Esophagus squamous epithelium (tissue), 5 donors: ENCODE measurements around the gene TERB2. TPM values are rescaled to one million over a fixed set of nuclear protein-coding genes. Genes with fewer than 3 reads are reported as not detected.

Source experiments
- DNase-seq: peaks from one replicate; lab custom pipeline; 2025; lab: John Stamatoyannopoulos, UW
- H3K27ac ChIP-seq, 4 donors: fragments of 200-600 bp; sonication (generic); one replicate each; pipeline ENCODE4 v1.5.1; 2016 to 2019; ENCODE audit warnings: mild to moderate bottlenecking in 1 of 4
- H3K27me3 ChIP-seq, 4 donors: fragments of 200-600 bp; sonication (generic); 1 replicate in 3 of 4; 2 replicates in 1 of 4; pipeline versions ENCODE4 v1.5.1 to v1.6.0; 2017 to 2021; ENCODE audit warnings: antibody characterized with exemption in 1 of 4
- H3K36me3 ChIP-seq, 3 donors: fragments of 200-600 bp; sonication (generic); one replicate each; pipeline ENCODE4 v1.5.1; 2016 to 2019
- H3K4me1 ChIP-seq, 3 donors: fragments of 200-600 bp; sonication (generic); one replicate each; pipeline ENCODE4 v1.5.1; 2017 to 2019
- H3K4me3 ChIP-seq, 4 donors: fragments of 200-600 bp; sonication (generic); 1 replicate in 3 of 4; 2 replicates in 1 of 4; pipeline ENCODE4 v1.5.1; 2016 to 2019; ENCODE audit warnings: mild to moderate bottlenecking in 2 of 4, moderate library complexity in 1 of 4
- H3K9me3 ChIP-seq, 3 donors: fragments of 200-600 bp; sonication (generic); one replicate each; pipeline ENCODE4 v1.5.1; 2016 to 2019
- CTCF ChIP-seq, 6 experiments: fragments of 450-650 bp in 4 of 6; fragments of 200-600 bp in 2 of 6; sonication (generic) in 2 of 6; IDR thresholded peaks; one replicate each; pipeline ENCODE4 v1.5.1; 2016 to 2019; ENCODE audit warnings: antibody characterized with exemption in 6 of 6, mild to moderate bottlenecking in 4 of 6, moderate library complexity in 4 of 6
- POLR2A ChIP-seq, 4 donors: fragments of 450-650 bp; IDR thresholded peaks; one replicate each; pipeline ENCODE4 v1.6.1; 2017; ENCODE audit warnings: antibody characterized with exemption in 4 of 4, mild to moderate bottlenecking in 4 of 4, moderate library complexity in 3 of 4
- WGBS, 2 donors: methylation state at CpG; one replicate each; pipeline ENCODE4 v1.1.5; 2018; 5-methylcytosine and 5-hydroxymethylcytosine counted together
- intact Hi-C: fragments of 100-400 bp; cut with DNase I; formaldehyde crosslinking; loops from one replicate; pipeline ENCODE4 v1.15.0; 2022
- small RNA-seq, 4 donors: library from RNA; depleted of rRNA; stranded (forward); fragments of <200 nt; gene quantifications; one replicate each; pipeline ENCODE3, GENCODE V24; 2016
- total RNA-seq, 4 donors: library from RNA; depleted of rRNA; stranded (reverse); fragments of >200 nt; gene quantifications; one replicate each; pipeline ENCODE4 v1.1.0, GENCODE V29; 2016
- donor health status: DM: yes; HTN: yes; CAD: no.

TERB2 gene
- total RNA-seq, 4 donors from 2014 or later, result not detected

GRCh38 chr15:45026651-45027190 is 70.2 kb downstream of the TERB2 start:
- TF ChIP-seq CTCF (IDR thresholded peaks at IDR 0.05) (no peak), POLR2A (IDR thresholded peaks at IDR 0.05) (no peak)
- H3K27ac ChIP-seq, result no peak overlapping the region
- WGBS, 2 donors, result 60 to 88% methylated on average over 5 of the region's 5 CpGs
- peaks cover 0 to 26% (median 0%) of the 10 kb centered on the region in 3 donors for H3K36me3 ChIP-seq
- peaks cover 10 to 27% (median 11%) of the 10 kb centered on the region in 3 donors for H3K4me1 ChIP-seq
- intact Hi-C loops, result no loop called here
- H3K9me3 ChIP-seq, result no peaks in the 10 kb centered on the region
- no peaks in the 10 kb centered on the region for H3K27me3 ChIP-seq
- H3K4me3 ChIP-seq, result no peak overlapping the region
- no peak for DNase-seq

- Histone ChIP-seq H3K9me3 (no peaks in the 10 kb centered on the region), H3K27ac (no peak overlapping the region), H3K4me3 (no peak overlapping the region), H3K36me3 (peaks cover 0 to 26% (median 0%) of the 10 kb centered on the region in 3 donors), H3K27me3 (no peaks in the 10 kb centered on the region), H3K4me1 (peaks cover 8 to 22% (median 10%) of the 10 kb centered on the region in 3 donors)
- WGBS, 2 donors, result 88 to 96% methylated on average over 4 of the region's 4 CpGs
- intact Hi-C loops, result no loop called here
- DNase-seq, result no peak
- TF ChIP-seq POLR2A (IDR thresholded peaks at IDR 0.05), result no peak
- no peak for TF ChIP-seq CTCF (IDR thresholded peaks at IDR 0.05)
Measured at GRCh38 chr15:45027220-45027619, 70.7 kb downstream of the TERB2 start.

Small RNAs within 50 kb of the gene (small RNA-seq; reads per million reads assigned to genes)
- gene RNU1-78P (0 reads per million in 4 donors), gene RNU6-1108P (0 reads per million in 4 donors), gene RNU6-1332P (0 reads per million in 4 donors), gene RNU6-966P (0 reads per million in 4 donors)

Other genes starting within 250 kb of the TERB2 start
- gene PATL2, start 245.4 kb upstream of the TERB2 start, total RNA-seq, result 1 to 10 TPM in 1 of 4 donors, not detected in 3; 1.3 TPM
- gene B2M, start 245.2 kb upstream of the TERB2 start, total RNA-seq, result 1,000 to 10,000 TPM in 3 of 4 donors, 100 to 1,000 TPM in 1; 992 to 4,464 (median 1,820) TPM
- 10 to 100 TPM in 3 of 4 donors, 1 to 10 TPM in 1; 9.4 to 13.6 (median 11.1) TPM for gene TRIM69, start 220.2 kb upstream of the TERB2 start, total RNA-seq
- gene SORD, start 66.5 kb downstream of the TERB2 start, total RNA-seq, result 10 to 100 TPM; 26.3 to 39.3 (median 31.0) TPM
- 10 to 100 TPM in 3 of 4 donors, 1 to 10 TPM in 1; 5.0 to 50.7 (median 22.6) TPM for gene DUOX2, start 157.5 kb downstream of the TERB2 start, total RNA-seq
- gene DUOXA2, start 157.6 kb downstream of the TERB2 start, total RNA-seq, result 10 to 100 TPM in 2 of 4 donors, 1 to 10 TPM in 1, not detected in 1; 6.3 to 20.6 (median 13.6) TPM
- 100 to 1,000 TPM in 3 of 4 donors, 10 to 100 TPM in 1; 64.0 to 202 (median 134) TPM for gene DUOXA1, start 173.2 kb downstream of the TERB2 start, total RNA-seq
- gene DUOX1, start 173.3 kb downstream of the TERB2 start, total RNA-seq, result 100 to 1,000 TPM in 2 of 4 donors, 10 to 100 TPM in 2; 87.5 to 202 (median 122) TPM
- gene SHF, start 231.3 kb downstream of the TERB2 start, total RNA-seq, result 10 to 100 TPM in 1 of 4 donors, 1 to 10 TPM in 3; 1.9 to 12.0 (median 5.7) TPM